ENCODE measurements around the gene GNG11.

GRCh38 chr7:93914581-93915066 is 6.9 kb upstream of the GNG11 start:
- no peak for TF ChIP-seq CTCF (tag by site-specific recombination; IDR thresholded peaks at IDR 0.05)
- TF ChIP-seq ZBTB1 (tag by site-specific recombination; IDR thresholded peaks at IDR 0.05) = no peak
- no peak for TF ChIP-seq YY1 (tag by site-specific recombination; IDR thresholded peaks at IDR 0.05)
- no peak for TF ChIP-seq ZBTB49 (tag by site-specific recombination; IDR thresholded peaks at IDR 0.05; ENCODE audit: low read depth)
- no peak for TF ChIP-seq BCL11A (tag by site-specific recombination; IDR thresholded peaks at IDR 0.05; ENCODE audit: low read depth)
- TF ChIP-seq ZBTB21 (tag by site-specific recombination; IDR thresholded peaks at IDR 0.05) = no peak
